Measurements from ENCODE around the gene TRAF2.

The TRAF2 gene

GRCh38 chr9:136937186-136938001, 51.1 kb downstream of the TRAF2 start:
- no peak for DNase-seq (ENCODE audit: low read depth)

GRCh38 chr9:136939431-136939995, 53.2 kb downstream of the TRAF2 start:
- DNase-seq (ENCODE audit: low read depth): no peak

DNA sequence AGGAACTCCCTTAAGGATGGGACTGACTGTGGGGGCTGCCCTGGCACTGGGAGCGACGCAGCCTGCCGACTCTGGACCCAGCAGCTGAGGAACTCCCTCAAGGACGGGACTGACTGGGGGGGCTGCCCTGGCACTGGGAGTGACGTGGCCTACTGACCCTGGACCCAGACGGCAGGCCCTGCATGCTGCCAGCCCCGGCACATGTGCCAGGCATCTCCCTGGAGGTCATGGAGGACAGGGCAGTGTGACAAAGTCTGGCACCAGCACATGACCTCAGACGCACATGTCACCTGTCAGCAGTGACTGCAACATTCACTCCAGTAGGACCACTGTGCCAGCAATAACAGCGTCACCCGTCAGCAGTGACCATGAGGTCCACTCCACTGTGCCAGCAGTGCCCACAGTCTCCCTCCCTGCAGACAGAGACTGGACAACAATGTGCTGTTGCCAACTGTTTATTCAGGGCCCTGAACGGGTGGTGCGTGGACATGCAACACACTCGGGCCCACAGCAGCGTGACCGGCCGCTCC, 53.7 kb downstream of the TRAF2 start:
- DNase-seq (ENCODE audit: low read depth): no peak

DNA sequence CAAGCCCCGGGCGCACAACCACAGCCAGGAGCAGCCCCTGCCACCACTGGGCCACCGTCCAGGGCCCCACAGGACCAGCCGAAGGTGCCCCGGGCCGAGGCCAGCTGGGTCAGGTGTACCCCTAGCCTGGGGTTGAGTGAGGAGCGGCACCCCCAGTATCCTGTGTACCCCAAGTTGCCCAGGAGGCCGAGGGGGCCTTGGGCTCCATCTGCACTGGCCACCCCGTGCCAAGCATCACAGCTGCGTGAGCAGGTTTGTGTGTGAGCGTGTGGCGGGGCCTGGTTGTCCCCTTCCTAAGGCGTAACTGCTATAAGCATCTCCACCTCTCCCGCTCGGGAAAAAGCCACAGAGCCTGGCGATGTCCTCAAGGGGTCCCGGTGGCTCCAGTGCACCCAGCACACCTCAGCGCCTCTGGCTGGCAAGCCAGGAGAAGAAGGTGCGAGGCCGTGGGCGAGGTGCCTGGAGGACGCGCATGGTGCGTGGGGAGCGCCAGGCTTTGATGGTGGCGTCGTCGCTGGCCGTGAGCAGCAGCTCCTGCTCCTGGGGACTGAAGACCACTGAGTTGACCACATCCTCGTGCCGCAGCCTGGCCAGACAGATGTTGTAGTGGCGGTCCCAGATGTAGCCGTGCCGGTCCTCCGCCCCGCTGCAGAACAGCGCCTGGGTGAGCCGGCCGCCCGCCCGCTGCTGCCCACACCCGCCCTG, 54.4 kb downstream of the TRAF2 start:
- no peak for DNase-seq (ENCODE audit: low read depth)

GRCh38 chr9:136941231-136942111, 55.2 kb downstream of the TRAF2 start:
- no peak for DNase-seq (ENCODE audit: low read depth)

GRCh38 chr9:136942112-136942880, 56.0 kb downstream of the TRAF2 start:
- DNase-seq (ENCODE audit: low read depth): no peak

GRCh38 chr9:136942881-136943230, 56.5 kb downstream of the TRAF2 start:
- DNase-seq (ENCODE audit: low read depth): no peak

DNA sequence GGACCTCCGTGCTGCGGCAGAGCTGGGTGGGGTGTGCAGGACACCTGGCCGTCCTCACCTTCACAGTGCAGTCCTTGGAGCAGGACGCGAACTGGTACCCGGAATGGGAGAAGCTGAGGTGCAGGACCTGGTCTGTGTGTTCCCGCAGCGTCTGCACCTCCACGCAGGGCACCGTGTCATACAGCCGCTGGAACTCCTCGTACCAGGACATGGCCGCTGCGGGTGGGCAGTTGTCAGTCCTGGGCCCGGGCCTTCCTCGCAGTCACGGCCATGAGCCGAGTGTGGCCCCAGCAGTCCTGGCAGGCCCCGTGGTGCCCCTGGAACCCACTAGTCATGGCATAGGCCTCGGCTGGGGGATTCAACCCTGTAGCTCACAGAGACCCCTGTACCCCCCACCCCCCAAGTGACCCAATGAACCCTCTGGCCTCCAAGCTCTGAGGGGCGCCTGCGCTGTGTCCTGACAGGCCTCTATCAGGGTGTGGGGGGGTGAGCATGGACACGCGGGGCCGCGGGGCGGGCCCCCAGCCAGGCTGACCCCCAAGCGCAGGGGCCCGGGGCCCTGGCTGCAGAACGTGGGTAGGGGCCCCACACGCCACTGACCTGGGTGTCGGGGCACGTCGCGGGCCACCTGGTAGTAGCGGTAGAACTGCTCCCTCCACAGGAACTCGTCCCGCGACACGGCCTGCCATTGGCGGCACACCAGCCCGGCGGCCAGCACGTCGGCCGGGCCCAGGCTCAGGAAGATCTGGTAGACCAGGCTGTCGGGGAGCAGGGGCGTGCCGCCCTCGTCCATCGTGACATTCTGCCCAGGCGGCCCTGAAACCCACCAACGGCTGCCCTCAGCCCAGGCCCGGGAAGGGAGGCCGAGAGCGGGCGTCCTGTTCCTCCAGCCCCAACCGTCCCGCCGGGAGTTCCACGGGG, 57.2 kb downstream of the TRAF2 start:
- no peak for DNase-seq (ENCODE audit: low read depth)

- DNase-seq (ENCODE audit: low read depth): no peak
Measured at GRCh38 chr9:136944212-136944518, 57.8 kb downstream of the TRAF2 start.

- DNase-seq (ENCODE audit: low read depth): peak; percentile 42
Measured at GRCh38 chr9:136944519-136945332, 58.4 kb downstream of the TRAF2 start, which contains the start of the genes C8G and FBXW5. Gene C8G, plus strand, starts transcription at chr9:136945243. Its CDS starts 78 bp downstream, at chr9:136945321. Gene FBXW5, minus strand, starts transcription at chr9:136944738. Its CDS starts 655 bp downstream, at chr9:136944083.

- no peak for DNase-seq (ENCODE audit: low read depth)
Measured at GRCh38 chr9:136945333-136946227, 59.3 kb downstream of the TRAF2 start.

GRCh38 chr9:136946228-136947027, 60.1 kb downstream of the TRAF2 start:
- no peak for DNase-seq (ENCODE audit: low read depth)

GRCh38 chr9:136947028-136947891, 60.9 kb downstream of the TRAF2 start:
- no peak for DNase-seq (ENCODE audit: low read depth)

GRCh38 chr9:136947955-136948510, 61.7 kb downstream of the TRAF2 start:
- DNase-seq (ENCODE audit: low read depth): no peak

GRCh38 chr9:136949239-136949816, 63.0 kb downstream of the TRAF2 start:
- DNase-seq (ENCODE audit: low read depth): no peak

All from GM04503 (cell line).